Stimulated activated CD8-positive, alpha-beta memory T cell treated with anti-CD3 and anti-CD28 coated beads, Interleukin-12 subunit alpha, Interleukin-12 subunit beta, amount 100 ng/mL, for 4 hours (primary cell): ENCODE measurements around the gene ABCA7.
"Not testable (repeated sequence)": the region's sequence is repeated elsewhere in the genome, so short reads cannot be mapped to it uniquely, and the experiment has no call there.

Source experiments
- DNase-seq: peaks from one replicate; pipeline ENCODE4 v3.0.0-alpha.2; 2020; ENCODE audit warnings: low read depth

The ABCA7 gene

GRCh38 chr19:1105873-1106840 is 66.2 kb downstream of the ABCA7 start:
- no peak for DNase-seq

GRCh38 chr19:1106841-1107660 is 67.1 kb downstream of the ABCA7 start:
- no peak for DNase-seq

- no peak for DNase-seq
Measured at GRCh38 chr19:1107661-1108261, 67.9 kb downstream of the ABCA7 start.

GRCh38 chr19:1108291-1109031 is 68.6 kb downstream of the ABCA7 start:
- no peak for DNase-seq

- no peak for DNase-seq
Measured at GRCh38 chr19:1109032-1109551, 69.2 kb downstream of the ABCA7 start.

- DNase-seq, result no peak
Measured at GRCh38 chr19:1109697-1110671, 70.1 kb downstream of the ABCA7 start.

GRCh38 chr19:1110809-1111640 is 71.1 kb downstream of the ABCA7 start:
- DNase-seq, result no peak

- no peak for DNase-seq
Measured at GRCh38 chr19:1111641-1112267, 71.8 kb downstream of the ABCA7 start.

- DNase-seq, result no peak
Measured at GRCh38 chr19:1112268-1113029, 72.5 kb downstream of the ABCA7 start.

GRCh38 chr19:1113030-1113985 is 73.4 kb downstream of the ABCA7 start:
- peak; percentile 71 for DNase-seq

GRCh38 chr19:1113986-1114483 is 74.1 kb downstream of the ABCA7 start:
- no peak for DNase-seq

GRCh38 chr19:1114728-1115127 is 74.8 kb downstream of the ABCA7 start:
- not testable (repeated sequence) for DNase-seq
